ENCODE measurements around the gene TMEM269.

GRCh38 chr1:42841010-42841409, 56.2 kb downstream of the TMEM269 start:
- TF ChIP-seq POLR2A (IDR thresholded peaks at IDR 0.05; ENCODE audit: low read depth, low read length) (no peak), POLR2AphosphoS5 (IDR thresholded peaks at IDR 0.05; ENCODE audit: low read depth, low read length) (no peak), TAF1 (IDR thresholded peaks at IDR 0.05; ENCODE audit: low read depth, low read length) (no peak), SPI1 (IDR thresholded peaks at IDR 0.05; ENCODE audit: low read depth, low read length) (no peak), PAX5 (IDR thresholded peaks at IDR 0.05; ENCODE audit: insufficient read depth, low read length, severe bottlenecking) (no peak)
